A673 (cell line): ENCODE measurements around the gene SPATC1L. TPM values are rescaled to one million over a fixed set of nuclear protein-coding genes. Genes with fewer than 3 reads are reported as not detected.

Experiments used
- BruUV-seq: library from RNA; stranded (reverse); fragments of 400-500 nt; replicated peaks from 2 replicates; lab custom pipeline; 2021; lab: Mats Ljungman, UMichigan
- CTCF ChIA-PET: fragments of 300-600 bp; sonication (Branson Sonifier 250); formaldehyde crosslinking; loops from one replicate; lab custom pipeline; 2022; ENCODE audit warnings: antibody characterized with exemption; lab: Charles Lee
- POLR2A ChIA-PET: fragments of 300-600 bp; sonication (Branson Sonifier 250); formaldehyde crosslinking; loops from one replicate; lab custom pipeline; 2022; ENCODE audit warnings: antibody characterized with exemption; ENCODE audit not compliant: low non-redundant PET; lab: Charles Lee
- DNase-seq: peaks from one replicate; pipeline ENCODE4 v3.0.0-alpha.2; 2015; ENCODE audit warnings: low spot score
- H3K27ac ChIP-seq: fragments of 200-600 bp; sonication (generic); 2 replicates; pipeline ENCODE4 v1.5.1; 2016; ENCODE audit warnings: mixed run types, low read depth, mild to moderate bottlenecking, mixed read lengths, antibody characterized with exemption, low read length; ENCODE audit not compliant: poor library complexity, severe bottlenecking
- H3K27me3 ChIP-seq: fragments of 200-600 bp; sonication (generic); replicated peaks from 2 replicates; pipeline ENCODE4 v1.6.1; 2017; ENCODE audit warnings: mixed run types, low read depth, mild to moderate bottlenecking, mixed read lengths, antibody characterized with exemption, low read length; ENCODE audit not compliant: insufficient read depth, poor library complexity
- H3K36me3 ChIP-seq: fragments of 200-600 bp; sonication (generic); 2 replicates; pipeline ENCODE4 v1.6.1; 2016; ENCODE audit warnings: mixed run types, mild to moderate bottlenecking, mixed read lengths, antibody characterized with exemption, low read length; ENCODE audit not compliant: insufficient read depth, poor library complexity, severe bottlenecking
- H3K4me1 ChIP-seq: fragments of 200-600 bp; sonication (generic); 2 replicates; pipeline ENCODE4 v1.6.1; 2017; ENCODE audit warnings: mixed run types, mild to moderate bottlenecking, mixed read lengths, antibody characterized with exemption, low read length; ENCODE audit not compliant: insufficient read depth, poor library complexity, severe bottlenecking
- H3K4me3 ChIP-seq: fragments of 200-600 bp; sonication (generic); 2 replicates; pipeline ENCODE4 v1.5.1; 2016; ENCODE audit warnings: low read depth, mixed run types, mild to moderate bottlenecking, mixed read lengths, low read length; ENCODE audit not compliant: poor library complexity, severe bottlenecking
- H3K9me3 ChIP-seq: fragments of 200-600 bp; sonication (generic); 2 replicates; pipeline ENCODE4 v1.6.1; 2016; ENCODE audit warnings: mixed run types, low read depth, mild to moderate bottlenecking, mixed read lengths, antibody characterized with exemption, low read length; ENCODE audit not compliant: poor library complexity, severe bottlenecking
- EZH2 ChIP-seq: fragments of 200-600 bp; sonication (generic); IDR thresholded peaks from 2 replicates; pipeline ENCODE4 v1.6.1; 2017; ENCODE audit warnings: borderline replicate concordance, low read depth, mild to moderate bottlenecking, mixed read lengths, antibody characterized with exemption, low read length; ENCODE audit not compliant: poor library complexity, severe bottlenecking
- intact Hi-C: fragments of 100-400 bp; cut with micrococcal nuclease; formaldehyde crosslinking; loops from one replicate; pipeline ENCODE4 v1.10.0; 2022; ENCODE audit not compliant: unreplicated experiment
- total RNA-seq: library from RNA; stranded (reverse); gene quantifications from 2 replicates; pipeline ENCODE4 v1.2.3, GENCODE V29; 2021
- TF ChIP-seq, protein P1 (sequence below): fragments of 300-800, 200-600 bp; sonication (generic); conservative IDR thresholded peaks from 2 replicates; pipeline ENCODE4 v1.5.1; 2017; ENCODE audit warnings: low read depth, mild to moderate bottlenecking, antibody characterized with exemption, low read length, moderate library complexity, mixed read lengths

SPATC1L gene
- total RNA-seq, 1 experiment from 2014 or later: 30.9 TPM

DNA sequence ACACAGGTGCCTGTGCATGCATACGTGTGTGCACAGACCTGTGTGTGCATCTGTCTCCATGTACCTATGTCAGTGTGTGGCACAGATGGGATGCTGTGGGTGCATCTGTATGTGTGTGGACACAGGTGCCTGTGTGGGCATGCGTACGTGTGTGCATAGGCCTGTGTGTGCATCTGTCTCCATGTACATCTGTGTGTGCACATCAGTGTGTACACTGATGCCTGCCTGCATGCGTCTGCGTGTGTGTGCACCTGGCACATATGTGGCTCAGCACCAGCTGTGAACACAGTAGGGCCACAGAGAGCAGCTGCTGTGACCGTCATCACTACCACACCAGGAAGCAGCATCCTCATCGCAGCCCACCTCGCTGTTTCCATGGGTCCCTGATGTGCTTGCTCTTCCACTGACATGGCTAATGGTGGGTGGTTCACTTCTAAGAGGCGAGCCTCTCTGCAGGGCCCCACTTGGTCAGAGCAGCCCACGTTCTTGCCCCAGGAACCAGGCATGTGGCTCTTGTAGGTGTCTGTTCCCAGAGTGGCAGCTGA is 9.6 kb upstream of the SPATC1L start:
- peaks cover 64% of the 10 kb centered on the region for H3K36me3 ChIP-seq
- POLR2A ChIA-PET: no interaction called here
- H3K27me3 ChIP-seq: no peaks in the 10 kb centered on the region
- H3K9me3 ChIP-seq: no peaks in the 10 kb centered on the region
- TF ChIP-seq, protein P1, sequence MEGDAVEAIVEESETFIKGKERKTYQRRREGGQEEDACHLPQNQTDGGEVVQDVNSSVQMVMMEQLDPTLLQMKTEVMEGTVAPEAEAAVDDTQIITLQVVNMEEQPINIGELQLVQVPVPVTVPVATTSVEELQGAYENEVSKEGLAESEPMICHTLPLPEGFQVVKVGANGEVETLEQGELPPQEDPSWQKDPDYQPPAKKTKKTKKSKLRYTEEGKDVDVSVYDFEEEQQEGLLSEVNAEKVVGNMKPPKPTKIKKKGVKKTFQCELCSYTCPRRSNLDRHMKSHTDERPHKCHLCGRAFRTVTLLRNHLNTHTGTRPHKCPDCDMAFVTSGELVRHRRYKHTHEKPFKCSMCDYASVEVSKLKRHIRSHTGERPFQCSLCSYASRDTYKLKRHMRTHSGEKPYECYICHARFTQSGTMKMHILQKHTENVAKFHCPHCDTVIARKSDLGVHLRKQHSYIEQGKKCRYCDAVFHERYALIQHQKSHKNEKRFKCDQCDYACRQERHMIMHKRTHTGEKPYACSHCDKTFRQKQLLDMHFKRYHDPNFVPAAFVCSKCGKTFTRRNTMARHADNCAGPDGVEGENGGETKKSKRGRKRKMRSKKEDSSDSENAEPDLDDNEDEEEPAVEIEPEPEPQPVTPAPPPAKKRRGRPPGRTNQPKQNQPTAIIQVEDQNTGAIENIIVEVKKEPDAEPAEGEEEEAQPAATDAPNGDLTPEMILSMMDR: no peak
- no peak for TF ChIP-seq EZH2
- H3K4me1 ChIP-seq: no peaks in the 10 kb centered on the region
- H3K27ac ChIP-seq: no peak overlapping the region
- CTCF ChIA-PET: no interaction called here
- intact Hi-C loops: no loop called here
- H3K4me3 ChIP-seq: no peak overlapping the region
- DNase-seq: no peak
- BruUV-seq: no TSS peak

DNA sequence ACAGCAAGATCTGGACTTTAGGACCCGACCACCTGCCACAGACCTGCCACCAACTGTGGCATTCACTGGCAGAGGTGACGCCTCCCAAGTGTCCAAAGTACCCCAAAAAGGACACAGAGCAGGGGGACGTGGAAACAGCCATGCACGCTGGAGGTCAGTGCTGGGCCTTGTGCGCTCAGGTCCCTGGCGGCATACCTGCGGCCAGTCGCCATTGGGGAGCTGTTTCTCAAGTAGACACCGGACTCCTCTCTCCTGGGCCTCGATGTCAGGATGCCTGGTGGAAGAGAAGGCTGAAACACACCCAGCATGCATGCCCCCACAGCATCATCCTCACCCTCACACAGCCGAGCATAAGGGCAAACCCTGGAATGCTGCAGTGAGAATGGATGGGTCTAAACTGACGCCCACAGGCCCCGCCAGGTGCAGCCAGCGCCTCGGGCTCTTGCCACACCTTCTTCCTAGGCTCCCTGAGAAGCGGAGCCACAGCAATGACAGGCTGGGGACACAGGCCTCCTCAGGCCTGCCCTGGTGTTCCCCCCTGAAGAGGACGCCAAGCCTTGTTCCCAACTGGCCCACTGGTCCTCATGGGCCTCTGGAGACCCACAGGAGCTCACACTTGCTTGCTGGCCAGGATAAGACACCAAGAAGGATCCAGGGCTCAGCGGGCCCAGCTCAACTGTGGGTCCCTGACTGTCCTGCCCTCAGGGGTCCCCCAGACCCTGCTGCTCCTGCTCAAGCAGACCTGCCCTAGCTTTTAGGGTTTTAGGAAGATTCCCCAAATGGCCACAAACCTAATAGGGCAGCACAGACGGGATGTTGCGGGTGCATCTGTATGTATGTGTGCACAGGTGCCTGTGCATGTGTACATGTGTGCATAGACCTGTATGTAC is 7.7 kb upstream of the SPATC1L start:
- POLR2A ChIA-PET: no interaction called here

DNA sequence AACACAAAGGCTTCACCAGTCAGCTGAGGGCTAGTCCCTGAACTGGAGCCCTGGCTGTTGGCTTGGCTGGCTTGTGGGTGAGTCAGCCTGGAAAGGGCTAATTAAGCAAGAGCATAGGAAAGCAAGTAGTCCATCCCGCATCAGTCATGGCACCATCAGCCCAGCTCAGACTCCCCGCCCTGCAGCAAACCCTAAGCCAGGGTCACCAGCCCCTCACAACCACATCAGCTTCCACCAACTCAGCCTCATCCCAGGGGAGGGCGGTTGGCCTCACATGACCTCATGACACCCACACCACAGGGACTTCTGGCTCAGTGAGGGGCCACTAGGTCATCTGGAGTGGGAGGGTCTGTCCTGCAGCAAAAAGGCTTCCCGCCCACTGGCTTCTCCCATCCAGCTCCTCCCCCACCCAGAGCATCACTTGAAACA is 7.0 kb upstream of the SPATC1L start:
- ChIA-PET POLR2A (no interaction called here), CTCF (no interaction called here)
- no peak for DNase-seq
- H3K27ac ChIP-seq: no peak overlapping the region
- H3K27me3 ChIP-seq: no peaks in the 10 kb centered on the region
- H3K4me3 ChIP-seq: no peak overlapping the region
- BruUV-seq: no TSS peak
- no peaks in the 10 kb centered on the region for H3K4me1 ChIP-seq
- H3K9me3 ChIP-seq: no peaks in the 10 kb centered on the region
- TF ChIP-seq EZH2: no peak
- TF ChIP-seq, protein P1: no peak
- peaks cover 54% of the 10 kb centered on the region for H3K36me3 ChIP-seq
- intact Hi-C loops: no loop called here

More for the DNA sequence above, 7.7 kb upstream of the SPATC1L start:
- Histone ChIP-seq H3K27me3 (no peaks in the 10 kb centered on the region), H3K27ac (no peak overlapping the region), H3K4me3 (no peak overlapping the region), H3K36me3 (peaks cover 56% of the 10 kb centered on the region), H3K9me3 (no peaks in the 10 kb centered on the region), H3K4me1 (no peaks in the 10 kb centered on the region)
- intact Hi-C loops: no loop called here
- CTCF ChIA-PET: no interaction called here
- no peak for TF ChIP-seq EZH2
- TF ChIP-seq, protein P1: no peak
- no TSS peak for BruUV-seq
- DNase-seq: no peak
